Nephron (organoid): ENCODE data around the gene FOXD1.
"Not testable (repeated sequence)": the region's sequence is repeated elsewhere in the genome, so short reads cannot be mapped to it uniquely, and the experiment has no call there.

ENCODE experiments used
- H3K27ac Mint-ChIP-seq, 3 experiments: 2 replicates each; pipeline ENCODE4 v1.8.0; 2020; ENCODE audit warnings: mixed read lengths in 3 of 3, mild to moderate bottlenecking in 2 of 3, moderate library complexity in 1 of 3
- H3K27me3 Mint-ChIP-seq: 2 replicates; pipeline ENCODE4 v1.8.0; 2021; ENCODE audit warnings: low read depth, mild to moderate bottlenecking, moderate library complexity, mixed read lengths
- H3K36me3 Mint-ChIP-seq: 2 replicates; pipeline ENCODE4 v1.8.0; 2020; ENCODE audit warnings: low read depth, mixed read lengths
- H3K4me1 Mint-ChIP-seq: 2 replicates; pipeline ENCODE4 v1.8.0; 2020; ENCODE audit warnings: mixed read lengths
- H3K4me3 Mint-ChIP-seq, 3 experiments: 2 replicates each; pipeline ENCODE4 v1.8.0; 2020; ENCODE audit warnings: mild to moderate bottlenecking in 3 of 3, mixed read lengths in 3 of 3, moderate library complexity in 2 of 3
- H3K9me3 Mint-ChIP-seq: 2 replicates; pipeline ENCODE4 v1.8.0; 2020; ENCODE audit warnings: mixed read lengths
- TF ChIP-seq, protein P1 (sequence below), 3 experiments: fragments of 200-600 bp; sonication (generic); IDR thresholded peaks; one replicate each; pipeline ENCODE4 v1.5.0; 2021; ENCODE audit warnings: antibody characterized with exemption in 3 of 3; ENCODE audit not compliant: unreplicated experiment in 3 of 3

Gene FOXD1

DNA sequence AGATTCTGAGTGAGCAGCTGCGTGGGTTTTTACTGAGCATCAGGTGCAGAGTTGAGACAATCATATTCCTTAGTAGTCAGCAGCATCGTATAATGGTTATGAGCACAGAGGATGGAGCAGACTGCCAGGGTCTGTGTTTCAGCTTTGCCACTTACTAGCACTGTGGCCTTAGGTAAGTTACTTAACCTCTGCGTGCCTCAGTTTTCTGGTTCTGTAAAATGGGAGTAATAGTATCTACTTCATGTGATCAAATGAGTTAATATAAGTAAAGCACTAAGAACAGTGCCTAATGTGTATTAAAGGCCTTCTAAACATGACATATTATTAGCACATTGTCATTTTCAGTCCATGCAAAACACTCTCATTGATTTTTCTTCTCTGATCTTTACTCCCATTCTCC is 44.8 kb upstream of the FOXD1 start:
- Mint-ChIP-seq H3K27ac (no peak overlapping the region), H3K9me3 (no peaks in the 10 kb centered on the region), H3K4me1 (peaks cover 7% of the 10 kb centered on the region), H3K36me3 (no peaks in the 10 kb centered on the region), H3K27me3 (peaks cover 4% of the 10 kb centered on the region), H3K4me3 (no peak overlapping the region)
- TF ChIP-seq, protein P1, sequence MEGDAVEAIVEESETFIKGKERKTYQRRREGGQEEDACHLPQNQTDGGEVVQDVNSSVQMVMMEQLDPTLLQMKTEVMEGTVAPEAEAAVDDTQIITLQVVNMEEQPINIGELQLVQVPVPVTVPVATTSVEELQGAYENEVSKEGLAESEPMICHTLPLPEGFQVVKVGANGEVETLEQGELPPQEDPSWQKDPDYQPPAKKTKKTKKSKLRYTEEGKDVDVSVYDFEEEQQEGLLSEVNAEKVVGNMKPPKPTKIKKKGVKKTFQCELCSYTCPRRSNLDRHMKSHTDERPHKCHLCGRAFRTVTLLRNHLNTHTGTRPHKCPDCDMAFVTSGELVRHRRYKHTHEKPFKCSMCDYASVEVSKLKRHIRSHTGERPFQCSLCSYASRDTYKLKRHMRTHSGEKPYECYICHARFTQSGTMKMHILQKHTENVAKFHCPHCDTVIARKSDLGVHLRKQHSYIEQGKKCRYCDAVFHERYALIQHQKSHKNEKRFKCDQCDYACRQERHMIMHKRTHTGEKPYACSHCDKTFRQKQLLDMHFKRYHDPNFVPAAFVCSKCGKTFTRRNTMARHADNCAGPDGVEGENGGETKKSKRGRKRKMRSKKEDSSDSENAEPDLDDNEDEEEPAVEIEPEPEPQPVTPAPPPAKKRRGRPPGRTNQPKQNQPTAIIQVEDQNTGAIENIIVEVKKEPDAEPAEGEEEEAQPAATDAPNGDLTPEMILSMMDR (IDR thresholded peaks at IDR 0.05; ENCODE audit: unreplicated experiment in 3 of 3): no peak

DNA sequence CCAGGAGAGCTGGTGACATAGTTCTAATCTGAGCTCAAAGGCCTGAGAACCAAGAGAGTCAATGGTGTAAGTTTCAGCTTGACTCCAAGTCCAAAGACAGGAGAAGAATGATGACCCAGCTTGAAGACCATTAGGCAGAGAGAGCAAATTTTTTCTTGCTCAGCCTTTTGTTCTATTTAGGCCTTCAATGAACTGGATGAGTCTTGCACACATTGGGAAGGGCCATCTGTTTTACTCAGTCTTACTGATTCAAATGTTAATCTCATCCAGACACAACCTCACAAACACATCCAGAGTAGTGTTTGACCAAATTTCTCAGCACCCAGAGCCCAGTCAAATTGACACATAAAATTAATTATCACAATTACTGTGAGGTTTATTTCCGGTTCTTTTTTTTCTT is 42.6 kb upstream of the FOXD1 start:
- H3K27me3 Mint-ChIP-seq: peaks cover 13% of the 10 kb centered on the region
- TF ChIP-seq, protein P1 (IDR thresholded peaks at IDR 0.05; ENCODE audit: unreplicated experiment in 3 of 3): no peak
- H3K9me3 Mint-ChIP-seq: no peaks in the 10 kb centered on the region
- no peaks in the 10 kb centered on the region for H3K36me3 Mint-ChIP-seq
- no peaks in the 10 kb centered on the region for H3K4me1 Mint-ChIP-seq
- H3K4me3 Mint-ChIP-seq: no peak overlapping the region
- H3K27ac Mint-ChIP-seq: no peak overlapping the region

DNA sequence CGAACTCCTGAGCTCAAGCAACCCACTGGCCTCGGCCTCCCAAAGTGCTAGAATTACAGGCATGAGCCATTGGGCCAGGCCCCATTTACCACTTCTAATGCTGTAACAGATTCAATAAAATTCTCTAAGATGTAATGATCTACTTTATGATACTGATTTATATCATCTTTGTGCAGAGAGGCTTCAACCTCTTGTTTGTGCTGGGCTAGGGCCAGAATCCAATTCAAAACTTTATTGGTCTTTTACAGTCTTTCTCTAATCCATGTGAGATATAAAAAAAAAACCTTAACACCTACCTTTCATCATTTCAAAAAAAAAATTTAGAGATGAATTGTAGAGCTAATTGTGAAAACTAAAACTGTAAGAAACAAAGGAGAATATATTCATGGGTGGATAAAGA is 41.5 kb upstream of the FOXD1 start:
- no peak overlapping the region for H3K4me3 Mint-ChIP-seq
- H3K36me3 Mint-ChIP-seq: no peaks in the 10 kb centered on the region
- TF ChIP-seq, protein P1 (IDR thresholded peaks at IDR 0.05; ENCODE audit: unreplicated experiment in 3 of 3): no peak

DNA sequence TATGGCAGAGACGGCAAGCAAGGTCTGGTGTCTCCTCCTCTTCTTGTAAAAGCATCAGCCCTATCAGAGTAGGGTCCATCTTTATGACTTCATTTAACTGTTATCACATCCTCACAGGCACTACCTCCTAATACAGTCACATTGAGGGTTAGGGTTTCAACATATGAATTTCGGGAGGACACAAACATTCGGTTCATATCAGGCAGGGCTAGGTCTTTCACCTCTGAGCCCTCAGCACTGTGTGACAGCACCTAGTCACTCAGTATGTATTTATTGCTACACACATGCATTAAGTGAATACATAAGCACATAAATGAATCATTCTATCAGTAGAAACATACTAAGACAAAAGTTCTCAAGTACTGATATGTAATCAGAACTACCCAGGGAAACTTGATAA is 40.2 kb upstream of the FOXD1 start:
- TF ChIP-seq, protein P1 (IDR thresholded peaks at IDR 0.05; ENCODE audit: unreplicated experiment in 3 of 3): no peak
- H3K4me3 Mint-ChIP-seq: no peak overlapping the region
- H3K27ac Mint-ChIP-seq: no peak overlapping the region
- H3K4me1 Mint-ChIP-seq: no peaks in the 10 kb centered on the region
- H3K9me3 Mint-ChIP-seq: no peaks in the 10 kb centered on the region
- peaks cover 13% of the 10 kb centered on the region for H3K27me3 Mint-ChIP-seq
- H3K36me3 Mint-ChIP-seq: no peaks in the 10 kb centered on the region

More for the DNA sequence above, 41.5 kb upstream of the FOXD1 start:
- H3K9me3 Mint-ChIP-seq: no peaks in the 10 kb centered on the region
- peaks cover 13% of the 10 kb centered on the region for H3K27me3 Mint-ChIP-seq
- H3K27ac Mint-ChIP-seq: no peak overlapping the region
- H3K4me1 Mint-ChIP-seq: no peaks in the 10 kb centered on the region

DNA sequence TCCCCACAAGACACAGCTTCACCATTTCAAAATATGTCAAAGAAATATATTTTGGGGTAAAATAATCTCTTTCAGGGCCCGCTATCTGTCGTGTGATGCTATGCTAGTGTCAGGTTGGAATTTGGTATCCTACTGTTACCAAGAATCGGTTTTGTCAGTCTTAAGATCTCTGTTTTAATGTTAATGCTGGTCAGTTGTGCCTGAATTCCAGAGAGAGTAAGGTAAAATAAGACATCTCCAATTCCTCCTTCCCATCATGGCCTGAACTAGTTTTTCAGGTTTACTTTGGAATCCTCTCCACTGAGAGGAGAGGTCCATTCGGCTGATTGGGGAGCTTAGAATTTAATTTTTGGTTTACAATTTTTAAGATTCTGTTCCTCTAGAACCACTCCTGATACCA is 39.2 kb upstream of the FOXD1 start:
- H3K9me3 Mint-ChIP-seq: no peaks in the 10 kb centered on the region
- H3K27me3 Mint-ChIP-seq: peaks cover 16% of the 10 kb centered on the region
- no peak overlapping the region for H3K27ac Mint-ChIP-seq
- H3K36me3 Mint-ChIP-seq: no peaks in the 10 kb centered on the region
- no peak overlapping the region for H3K4me3 Mint-ChIP-seq
- TF ChIP-seq, protein P1 (IDR thresholded peaks at IDR 0.05; ENCODE audit: unreplicated experiment in 3 of 3): no peak
- H3K4me1 Mint-ChIP-seq: no peaks in the 10 kb centered on the region

DNA sequence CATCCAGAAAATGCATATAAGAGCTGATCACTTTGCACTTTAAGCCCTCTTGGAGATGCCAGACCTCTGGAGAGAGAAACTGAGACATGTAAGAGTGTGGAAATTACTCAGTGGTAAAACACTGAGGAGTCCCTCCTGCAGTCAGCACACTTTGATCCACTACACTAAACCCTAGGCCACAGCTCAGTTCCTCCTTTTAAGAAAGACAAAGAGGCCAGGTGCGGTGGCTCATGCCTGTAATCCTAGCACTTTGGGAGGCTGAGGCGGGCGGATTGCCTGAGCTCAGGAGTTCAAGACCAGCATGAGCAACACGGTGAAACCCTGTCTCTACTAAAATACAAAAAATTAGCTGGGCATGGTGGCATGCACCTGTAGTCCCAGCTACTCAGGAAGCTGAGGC is 38.7 kb upstream of the FOXD1 start:
- H3K4me3 Mint-ChIP-seq, H3K27ac Mint-ChIP-seq, H3K36me3 Mint-ChIP-seq, H3K9me3 Mint-ChIP-seq, H3K4me1 Mint-ChIP-seq: not testable (repeated sequence)
- peaks cover 19% of the 10 kb centered on the region for H3K27me3 Mint-ChIP-seq
